OCI-LY7 (cell line): ENCODE data around the gene TMEM217.
A peak's percentile ranks its signal among the peaks of the same experiment; 100 is the strongest.

Experiments
- CTCF ChIP-seq: fragments of 200-600 bp; sonication (generic); conservative IDR thresholded peaks from 2 replicates; pipeline ENCODE4 v1.5.1; 2014; ENCODE audit warnings: mild to moderate bottlenecking, antibody characterized with exemption, low read length, moderate library complexity, mixed read lengths
- EZH2phosphoT487 ChIP-seq: fragments of 200-600 bp; sonication (generic); IDR thresholded peaks from 2 replicates; pipeline ENCODE4 v1.6.1; 2018; ENCODE audit warnings: low read depth, borderline replicate concordance, mild to moderate bottlenecking, mixed run types, antibody characterized with exemption, low read length, moderate library complexity, mixed read lengths

GRCh38 chr6:37303891-37304503 is 46.1 kb upstream of the TMEM217 start:
- TF ChIP-seq CTCF (peak; percentile 83), EZH2phosphoT487 (no peak)
